Subcutaneous adipose tissue (tissue), 4 donors: ENCODE data around the gene COL5A2. TPM values are rescaled to one million over a fixed set of nuclear protein-coding genes. Genes with fewer than 3 reads are reported as not detected.

Experiments
- total RNA-seq, 4 donors: library from RNA; depleted of rRNA; stranded (reverse); fragments of >200 nt; gene quantifications; one replicate each; pipeline ENCODE4 v1.1.0, GENCODE V29; 2016
- TF ChIP-seq, protein P1 (sequence below): fragments of 450-650 bp; IDR thresholded peaks from one replicate; pipeline ENCODE4 v1.5.1; 2016; ENCODE audit warnings: low read depth, mild to moderate bottlenecking, control low read depth, antibody characterized with exemption, moderate library complexity

The COL5A2 gene
- total RNA-seq, 4 donors from 2014 or later: 61.8 to 146 (median 97.2) TPM

DNA sequence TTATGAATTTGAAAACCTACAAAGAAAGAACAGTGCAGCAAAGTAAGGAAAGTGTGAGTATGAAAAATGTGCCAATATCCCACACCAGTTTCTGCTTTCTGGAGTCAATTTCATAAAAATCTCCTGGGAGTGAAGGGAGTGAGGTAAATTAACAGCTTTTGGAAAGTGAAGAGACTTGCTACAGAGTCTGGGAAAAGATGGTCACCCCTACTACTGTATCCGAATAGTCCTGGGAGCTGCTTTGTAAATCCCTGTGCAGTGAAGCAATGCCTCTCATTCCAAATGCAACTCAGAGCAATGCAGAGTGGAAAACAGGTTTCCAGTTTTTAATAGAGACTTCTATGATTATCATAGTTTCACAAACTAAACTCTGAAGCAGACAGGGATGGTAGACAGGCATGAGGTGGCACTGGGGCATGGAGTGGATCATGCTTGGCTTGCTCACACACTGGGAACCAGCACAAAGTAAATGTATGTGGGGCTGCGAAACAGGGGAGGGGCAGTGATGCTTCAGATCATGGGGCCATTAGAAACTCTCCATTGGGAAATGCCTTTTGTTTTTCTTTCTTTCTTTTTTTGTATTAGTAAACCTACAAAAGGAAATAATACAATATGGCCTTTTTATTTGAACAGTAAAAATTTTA is 10.6 kb downstream of the COL5A2 start:
- TF ChIP-seq, protein P1, sequence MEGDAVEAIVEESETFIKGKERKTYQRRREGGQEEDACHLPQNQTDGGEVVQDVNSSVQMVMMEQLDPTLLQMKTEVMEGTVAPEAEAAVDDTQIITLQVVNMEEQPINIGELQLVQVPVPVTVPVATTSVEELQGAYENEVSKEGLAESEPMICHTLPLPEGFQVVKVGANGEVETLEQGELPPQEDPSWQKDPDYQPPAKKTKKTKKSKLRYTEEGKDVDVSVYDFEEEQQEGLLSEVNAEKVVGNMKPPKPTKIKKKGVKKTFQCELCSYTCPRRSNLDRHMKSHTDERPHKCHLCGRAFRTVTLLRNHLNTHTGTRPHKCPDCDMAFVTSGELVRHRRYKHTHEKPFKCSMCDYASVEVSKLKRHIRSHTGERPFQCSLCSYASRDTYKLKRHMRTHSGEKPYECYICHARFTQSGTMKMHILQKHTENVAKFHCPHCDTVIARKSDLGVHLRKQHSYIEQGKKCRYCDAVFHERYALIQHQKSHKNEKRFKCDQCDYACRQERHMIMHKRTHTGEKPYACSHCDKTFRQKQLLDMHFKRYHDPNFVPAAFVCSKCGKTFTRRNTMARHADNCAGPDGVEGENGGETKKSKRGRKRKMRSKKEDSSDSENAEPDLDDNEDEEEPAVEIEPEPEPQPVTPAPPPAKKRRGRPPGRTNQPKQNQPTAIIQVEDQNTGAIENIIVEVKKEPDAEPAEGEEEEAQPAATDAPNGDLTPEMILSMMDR: no peak

DNA sequence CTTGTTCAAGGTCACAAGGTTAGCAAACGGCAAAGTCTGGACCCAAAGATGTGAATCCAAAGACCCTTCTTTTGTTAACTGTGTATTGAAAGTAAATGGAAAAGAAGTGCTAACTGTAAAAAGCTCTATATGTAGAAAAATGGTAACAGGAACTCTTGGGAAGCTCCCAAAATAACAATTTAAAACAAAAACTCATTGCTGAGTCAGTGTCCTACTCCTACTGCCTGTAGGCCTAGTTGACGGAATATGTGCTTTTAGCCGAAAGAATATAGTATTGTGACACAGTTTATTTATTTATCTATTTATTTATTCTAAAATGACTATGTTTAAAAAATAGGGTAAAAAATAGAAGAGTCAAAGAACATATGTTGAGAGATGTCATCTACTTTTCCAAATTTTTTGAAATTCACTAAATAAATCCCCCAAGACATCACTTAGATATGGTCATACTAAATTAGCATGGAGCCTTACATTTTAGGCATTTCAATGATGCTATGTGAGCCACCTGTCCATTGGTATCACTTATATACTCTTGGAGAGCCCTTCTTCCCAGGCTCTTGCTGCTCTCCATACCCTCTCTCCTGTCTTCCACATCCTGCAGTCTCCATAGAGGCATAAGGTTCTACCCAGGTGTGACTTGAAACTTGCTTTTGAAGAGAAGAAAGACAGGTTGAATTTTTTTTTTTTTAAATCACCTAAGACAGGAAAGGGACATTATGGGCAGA is 13.7 kb downstream of the COL5A2 start:
- TF ChIP-seq, protein P1: no peak

DNA sequence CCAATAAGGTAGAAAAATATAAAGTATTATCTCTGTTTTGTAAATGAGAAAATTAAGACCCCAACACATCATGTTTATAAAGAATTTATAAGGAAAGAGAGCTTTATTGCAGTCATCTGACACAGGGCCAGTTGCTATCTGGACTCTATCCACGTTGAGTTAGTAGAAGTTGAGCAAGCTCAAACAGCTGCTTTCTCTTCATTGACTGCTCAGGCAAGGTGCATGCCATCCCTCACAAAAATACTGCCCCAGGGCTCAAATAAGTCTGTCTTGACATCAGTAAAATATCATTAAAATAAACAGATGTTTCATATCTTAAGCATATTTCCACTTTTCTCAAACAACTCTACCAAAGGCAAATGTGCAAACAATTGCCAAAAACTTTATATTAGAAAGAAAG is 14.8 kb downstream of the COL5A2 start:
- TF ChIP-seq, protein P1: no peak

DNA sequence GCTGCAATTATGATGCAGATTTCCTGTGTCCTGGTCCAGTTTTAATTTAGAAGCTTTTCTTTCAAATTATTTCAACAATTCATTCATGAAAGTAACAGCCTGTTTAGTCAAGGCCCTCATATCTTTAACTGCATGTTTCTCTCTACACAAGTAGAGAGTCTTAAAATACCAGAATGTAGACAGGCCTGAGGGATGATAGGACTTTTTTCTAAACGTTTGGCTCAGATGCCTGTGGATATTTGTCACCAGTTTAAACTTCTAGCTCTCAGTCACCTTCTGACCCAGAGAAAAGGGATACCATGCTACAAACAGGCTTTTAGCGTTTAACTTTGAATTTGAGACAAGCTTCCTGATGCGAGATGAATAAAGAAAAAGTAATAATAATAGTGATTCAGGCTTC is 15.7 kb downstream of the COL5A2 start:
- TF ChIP-seq, protein P1: no peak

DNA sequence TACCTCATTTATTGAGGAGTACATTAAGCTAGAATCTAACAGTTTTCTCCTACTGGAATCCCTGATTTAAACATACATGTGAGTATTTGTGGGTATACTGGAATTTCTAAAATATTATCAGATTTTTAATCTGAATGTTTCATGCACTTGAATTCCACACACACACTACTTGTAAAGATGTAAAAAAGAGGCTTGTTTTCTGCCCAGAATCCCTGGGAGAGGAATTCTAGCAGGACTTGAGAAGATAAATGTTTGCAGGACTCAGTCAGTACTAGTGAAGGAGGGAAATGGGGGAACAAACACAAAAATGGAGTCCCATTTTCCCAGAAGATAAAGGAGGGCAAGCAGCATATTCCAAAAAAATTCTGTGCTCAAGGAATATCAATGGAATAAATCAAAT is 17.0 kb downstream of the COL5A2 start:
- TF ChIP-seq, protein P1: no peak

DNA sequence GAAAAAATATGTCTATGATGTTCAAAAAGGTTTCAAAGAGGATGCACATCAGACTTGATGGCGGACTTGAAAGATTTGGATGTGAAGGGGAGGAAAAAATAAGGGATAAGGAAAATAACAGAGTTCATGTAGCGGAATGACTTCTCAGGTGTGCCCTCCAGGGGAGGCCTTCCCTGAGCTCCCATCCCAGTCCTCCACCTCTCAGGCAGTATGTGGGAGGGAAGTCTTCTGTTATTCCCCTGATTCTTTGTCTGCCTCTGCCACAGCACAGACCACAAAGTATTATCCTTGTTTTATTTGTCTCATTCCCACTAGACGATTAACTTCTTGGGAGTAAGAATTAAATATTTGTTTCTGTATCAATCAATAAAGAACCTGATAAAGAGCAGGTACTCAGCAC is 17.7 kb downstream of the COL5A2 start:
- TF ChIP-seq, protein P1: no peak

DNA sequence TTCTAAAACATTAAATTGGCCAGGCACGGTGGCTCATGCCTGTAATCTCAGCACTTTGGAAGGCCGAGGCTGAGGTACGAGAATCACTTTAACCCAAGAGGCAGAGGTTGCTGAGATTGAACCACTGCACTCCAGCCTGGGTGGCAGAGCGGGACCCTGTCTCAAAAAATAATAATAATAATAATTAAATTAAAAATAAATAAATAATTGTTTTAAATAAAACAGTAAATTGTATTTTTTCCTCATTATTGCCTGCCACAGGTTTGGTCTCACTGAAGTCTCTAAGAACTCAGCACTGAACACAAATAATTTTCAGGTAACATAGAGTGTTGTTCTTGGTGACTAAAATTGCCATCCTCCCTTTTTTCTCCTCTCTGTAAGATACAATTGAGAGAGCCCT is 19.8 kb downstream of the COL5A2 start:
- TF ChIP-seq, protein P1: no peak
